Stimulated activated CD4-positive, alpha-beta T cell treated with anti-CD3 and anti-CD28 coated beads, Interleukin-2, amount 100 ng/mL, for 4 hours (primary cell): Measurements from ENCODE around the gene PDE6D.
A peak's percentile ranks its signal among the peaks of the same experiment; 100 is the strongest.
"Not testable (repeated sequence)": the region's sequence is repeated elsewhere in the genome, so short reads cannot be mapped to it uniquely, and the experiment has no call there.

Experiments used
- DNase-seq: peaks from one replicate; pipeline ENCODE4 v3.0.0-alpha.2; 2020; ENCODE audit warnings: low read depth

The PDE6D gene

DNA sequence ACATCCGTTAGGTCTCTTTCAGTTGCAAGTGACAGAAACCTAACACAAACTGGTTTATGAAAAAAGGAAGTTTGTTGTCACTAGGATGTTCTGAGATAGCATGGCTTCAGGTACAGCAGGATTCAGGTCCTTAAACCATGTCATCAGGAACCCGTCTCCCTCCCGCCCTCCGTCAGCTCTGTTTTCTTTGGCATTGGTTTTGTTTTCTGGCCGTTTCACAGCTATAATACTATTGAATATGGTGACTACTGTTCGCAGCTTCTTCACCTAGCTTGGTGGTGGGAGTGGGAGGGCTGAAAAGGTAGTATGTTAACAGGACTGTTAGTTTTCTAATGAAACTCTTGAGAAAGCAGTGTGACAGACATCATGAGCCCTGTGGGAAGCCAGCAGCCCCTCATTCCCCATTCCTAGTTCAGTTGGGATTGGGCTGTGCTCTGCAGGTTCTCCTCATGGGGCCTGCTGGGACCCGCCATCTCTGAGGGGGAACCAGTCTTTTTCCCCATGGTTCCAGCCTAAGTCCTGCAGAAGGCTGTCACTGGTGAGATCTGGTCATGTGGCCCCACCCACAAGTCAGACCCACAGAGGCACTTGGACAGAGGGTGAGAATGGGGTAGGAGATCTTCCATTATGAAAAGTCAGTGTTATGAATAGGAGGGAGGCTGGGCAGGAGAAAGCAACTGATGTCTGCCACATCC is 60.6 kb downstream of the PDE6D start:
- DNase-seq = no peak

DNA sequence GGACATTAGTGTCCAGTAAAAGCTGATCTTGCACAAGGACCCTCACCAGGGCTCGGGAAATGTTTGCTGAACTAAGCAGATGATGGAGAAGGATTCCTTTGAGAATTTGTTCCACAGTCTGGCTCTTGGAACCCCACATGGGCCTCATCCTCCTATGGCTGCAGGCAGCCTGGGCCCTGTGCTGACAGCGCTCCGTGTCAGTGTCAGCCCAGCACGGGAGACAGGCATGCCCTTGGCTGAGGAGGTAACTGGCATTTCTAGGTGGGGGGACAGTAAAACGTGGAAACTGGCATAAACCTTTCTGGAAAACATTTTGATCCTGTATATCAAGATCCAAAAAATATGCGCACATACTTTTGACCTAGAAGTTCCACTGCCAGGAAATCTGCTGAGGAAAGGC is 62.3 kb downstream of the PDE6D start:
- DNase-seq = no peak

DNA sequence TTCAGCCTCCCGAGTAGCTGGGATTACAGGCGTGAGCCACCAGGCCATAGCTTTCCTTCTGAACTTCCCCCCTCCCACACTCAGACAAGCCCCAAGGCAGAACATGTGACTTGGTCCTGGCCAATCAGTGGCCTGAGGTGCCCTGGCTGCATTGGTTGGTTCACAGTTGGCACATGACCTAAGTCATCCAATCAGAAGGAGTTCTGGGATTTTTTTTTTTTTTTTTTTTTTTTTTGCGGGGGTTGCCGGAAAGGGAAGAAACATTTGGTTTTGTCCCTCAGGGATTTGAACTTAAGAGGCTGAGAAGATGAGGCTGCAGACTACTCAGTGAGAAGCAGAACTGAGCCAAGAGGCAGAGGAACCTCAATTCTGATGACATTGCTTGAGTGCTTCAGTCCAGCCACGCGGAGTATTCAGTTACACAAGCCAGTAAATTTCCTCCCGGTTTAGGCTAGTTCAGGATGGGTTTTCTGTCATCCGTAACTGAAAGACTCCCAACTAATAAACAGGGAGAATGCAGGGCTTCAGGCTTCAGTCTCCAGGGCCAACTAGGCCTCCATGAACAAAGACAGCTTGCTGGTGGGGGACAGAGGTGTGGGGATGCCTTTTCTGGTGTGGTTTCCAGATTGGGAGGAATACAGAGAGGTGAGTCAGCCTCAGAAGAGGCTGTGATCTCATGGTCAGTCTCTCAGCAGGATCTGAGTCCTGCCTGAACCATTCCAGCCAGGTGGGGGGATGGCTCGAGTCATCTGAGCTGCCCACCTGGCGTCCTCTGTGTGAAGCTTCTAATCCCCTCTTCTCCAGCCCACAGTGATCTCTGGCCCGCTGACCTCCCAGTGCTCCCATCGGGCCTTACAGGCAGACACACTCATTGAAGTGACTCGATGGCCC is 63.6 kb downstream of the PDE6D start:
- no peak for DNase-seq

DNA sequence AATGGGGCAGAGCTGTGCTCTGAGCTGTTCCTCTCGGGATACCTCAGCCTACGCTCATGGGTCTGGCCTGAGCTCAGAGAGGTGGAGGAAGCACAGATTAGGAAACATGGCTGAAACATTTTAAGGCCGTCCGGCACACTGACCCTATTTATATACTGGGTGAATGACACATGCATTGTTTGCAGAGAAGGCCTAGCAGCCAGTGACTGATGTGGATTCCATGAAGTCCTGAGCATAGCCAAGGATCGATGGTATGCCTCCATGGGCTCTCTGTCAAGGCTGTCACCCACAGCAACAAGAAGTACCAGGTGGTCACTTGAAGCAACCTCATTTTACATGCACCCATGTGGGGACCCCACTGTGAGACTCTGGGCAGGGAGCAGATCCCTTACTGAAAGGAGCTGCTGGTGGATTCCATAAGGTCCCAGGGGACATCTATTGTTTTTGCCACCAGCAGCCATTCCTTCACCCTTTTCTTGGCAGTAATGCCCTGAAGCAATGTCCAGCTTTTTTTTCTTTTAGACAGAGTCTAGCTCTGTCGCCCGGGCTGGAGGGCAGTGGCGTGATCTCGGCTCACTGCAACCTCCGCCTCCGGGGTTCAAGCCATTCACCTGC is 64.3 kb downstream of the PDE6D start:
- no peak for DNase-seq

DNA sequence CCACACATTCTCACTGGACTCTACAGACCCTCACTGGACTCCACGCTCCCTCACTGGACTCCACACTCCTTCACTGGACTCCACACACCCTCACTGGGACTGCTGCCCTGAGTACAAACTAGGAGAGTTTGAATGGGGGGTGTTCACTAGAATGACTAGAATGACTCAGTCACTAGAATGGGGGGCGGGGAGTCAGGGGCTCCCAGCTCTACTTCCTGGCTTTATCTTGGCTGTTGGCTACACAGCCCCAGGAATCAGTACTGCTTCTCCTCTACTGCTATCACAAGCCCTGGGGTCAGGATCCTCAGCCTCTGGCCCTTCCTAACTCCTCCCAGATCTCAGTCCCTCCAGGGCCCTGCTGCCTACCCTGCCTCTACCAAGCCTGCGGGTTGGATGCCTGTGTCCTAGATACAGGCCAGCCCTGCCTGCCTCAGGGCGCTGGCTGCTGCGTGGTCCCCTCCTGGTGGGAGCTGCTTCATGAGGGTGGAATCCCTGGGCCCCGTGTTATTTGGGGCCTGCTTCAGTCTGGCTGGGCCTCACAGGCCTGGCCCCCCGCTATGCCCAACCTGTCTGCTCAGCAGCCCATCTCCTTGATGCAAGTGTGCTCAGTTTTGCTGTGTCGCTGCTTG is 65.0 kb downstream of the PDE6D start:
- no peak for DNase-seq

DNA sequence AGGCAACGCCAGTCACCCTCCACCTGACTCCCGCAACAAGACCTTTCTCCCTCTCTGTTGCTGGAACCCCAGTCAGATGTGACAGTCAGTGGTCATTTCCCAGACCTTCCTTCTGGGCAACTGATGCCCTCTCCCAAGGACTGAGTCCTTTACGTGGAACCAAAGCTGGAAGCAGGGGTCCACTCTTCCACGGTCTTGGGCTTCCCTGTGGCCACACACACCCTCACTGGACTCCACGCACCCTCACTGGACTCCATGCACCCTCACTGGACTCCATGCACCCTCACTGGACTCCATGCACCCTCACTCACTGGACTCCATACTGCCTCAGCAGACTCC is 65.6 kb downstream of the PDE6D start:
- DNase-seq = no peak

DNA sequence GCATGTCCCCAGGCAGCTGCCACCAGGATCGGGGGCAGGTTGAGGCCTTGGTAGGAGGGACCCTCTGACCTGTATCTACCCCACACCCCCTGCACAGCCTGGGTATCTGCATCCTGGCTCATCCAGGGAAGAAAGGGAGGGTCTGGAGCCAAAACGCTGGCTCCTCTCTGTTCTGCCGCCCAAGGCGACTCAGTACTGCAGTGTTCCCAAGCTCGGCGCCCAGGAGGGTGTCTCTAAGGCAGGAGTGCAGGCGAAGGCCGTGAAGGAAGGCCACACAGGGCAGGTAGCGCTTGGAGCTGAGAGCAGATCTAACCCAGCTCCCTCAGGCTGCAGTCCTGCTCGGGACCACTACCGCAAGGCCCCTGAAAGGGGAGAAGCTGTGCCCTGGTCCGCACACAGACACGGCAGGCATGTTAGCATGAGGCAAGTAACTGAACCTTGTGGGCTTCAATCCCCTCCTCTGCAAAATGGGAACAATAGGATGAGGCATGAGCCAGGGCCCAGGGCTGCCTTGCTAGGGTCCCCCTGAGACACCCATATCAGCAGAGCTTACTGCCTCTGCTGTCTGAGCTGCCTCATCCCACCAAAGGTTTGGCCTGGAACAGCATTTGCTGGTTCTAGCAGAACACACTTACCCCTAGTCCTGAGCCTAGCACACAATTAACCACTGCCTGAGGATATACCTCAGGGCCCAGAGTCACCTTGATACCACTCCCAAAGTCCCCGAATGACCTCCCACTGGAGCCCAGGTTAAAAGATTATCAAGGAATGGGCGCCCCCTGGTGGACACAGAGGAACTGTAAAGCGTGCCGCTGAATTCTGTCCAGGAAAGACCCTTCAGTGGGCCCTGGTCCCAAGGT is 66.2 kb downstream of the PDE6D start:
- peak; percentile 67 for DNase-seq

DNA sequence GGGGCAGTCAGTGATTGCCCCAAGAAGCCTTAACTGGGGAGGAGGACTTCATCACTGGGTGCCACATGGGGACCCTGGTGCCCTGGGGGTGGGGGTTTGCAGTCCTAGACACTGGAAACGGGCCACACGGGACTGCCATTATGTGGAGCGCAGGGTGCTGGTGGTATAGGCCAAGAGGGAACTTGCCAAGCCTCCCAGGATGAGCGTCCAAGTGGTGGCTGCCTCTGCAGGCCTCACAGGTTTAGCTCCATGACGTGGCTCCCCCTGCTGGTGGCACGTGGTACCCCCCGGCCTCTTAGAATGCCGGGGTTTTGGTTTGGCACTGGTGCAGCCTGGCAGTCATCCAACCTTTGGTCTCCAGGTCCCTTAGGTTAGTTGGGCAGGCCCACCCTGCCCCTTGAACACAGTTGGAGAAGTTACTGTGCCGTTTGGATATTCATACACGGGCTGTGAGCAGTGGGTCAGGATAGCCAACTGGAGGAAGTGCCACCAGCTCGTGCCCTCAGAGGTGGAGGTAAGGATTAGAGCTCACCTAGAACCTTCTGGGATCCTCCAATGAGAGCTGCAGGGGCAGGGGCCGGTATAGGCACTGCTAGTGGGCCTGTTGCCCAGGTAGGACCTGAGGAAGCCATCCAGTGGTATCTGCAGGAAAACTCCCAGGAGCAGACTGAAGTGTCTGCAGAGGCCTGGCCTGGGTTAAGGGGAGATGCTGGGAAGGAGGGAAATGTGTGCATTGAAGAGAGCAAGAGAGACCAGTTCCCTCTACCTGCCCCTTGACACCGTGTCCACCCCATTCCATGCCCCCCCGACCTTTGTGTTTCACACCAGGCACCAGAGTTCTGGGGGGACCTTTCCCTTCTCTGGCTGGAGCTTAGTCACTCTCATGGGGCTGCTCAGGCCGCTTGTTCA is 67.1 kb downstream of the PDE6D start:
- peak; percentile 80 for DNase-seq

DNA sequence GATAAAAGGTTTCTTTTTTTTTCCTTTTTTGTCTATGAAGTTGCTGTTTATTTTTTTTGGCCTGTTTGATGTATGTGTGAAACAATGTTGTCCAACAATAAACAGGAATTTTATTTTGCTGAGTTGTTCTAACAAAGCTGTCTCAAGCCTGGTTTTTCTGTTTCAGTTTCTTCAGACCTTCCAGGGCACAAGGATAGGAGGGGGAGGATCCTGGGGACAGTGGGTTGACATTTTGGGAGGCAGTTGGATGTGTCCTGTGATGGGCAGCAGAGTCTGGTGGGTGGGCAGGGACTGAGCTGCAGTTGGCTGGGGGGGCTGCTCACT is 67.7 kb downstream of the PDE6D start:
- DNase-seq = not testable (repeated sequence)

DNA sequence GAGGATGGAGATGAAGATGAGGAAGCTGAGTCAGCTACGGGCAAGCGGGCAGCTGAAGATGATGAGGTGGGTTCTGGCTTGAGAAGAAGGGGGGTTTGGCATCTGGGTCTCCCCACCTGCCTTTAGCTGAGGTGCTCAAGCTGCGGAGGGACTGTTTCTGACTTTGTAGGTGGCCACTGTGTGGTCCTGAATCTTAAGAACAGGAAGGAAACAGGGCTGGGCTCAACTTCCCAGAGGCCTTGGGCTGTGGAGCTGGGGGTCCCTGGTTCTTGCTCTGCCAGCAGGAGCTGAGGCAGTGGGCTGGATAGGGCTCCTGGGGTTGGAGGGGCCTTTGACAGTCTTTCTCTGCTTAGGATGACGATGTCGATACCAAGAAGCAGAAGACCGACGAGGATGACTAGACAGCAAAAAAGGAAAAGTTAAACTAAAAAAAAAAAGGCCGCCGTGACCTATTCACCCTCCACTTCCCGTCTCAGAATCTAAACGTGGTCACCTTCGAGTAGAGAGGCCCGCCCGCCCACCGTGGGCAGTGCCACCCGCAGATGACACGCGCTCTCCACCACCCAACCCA is 68.5 kb downstream of the PDE6D start:
- DNase-seq = peak; percentile 34

DNA sequence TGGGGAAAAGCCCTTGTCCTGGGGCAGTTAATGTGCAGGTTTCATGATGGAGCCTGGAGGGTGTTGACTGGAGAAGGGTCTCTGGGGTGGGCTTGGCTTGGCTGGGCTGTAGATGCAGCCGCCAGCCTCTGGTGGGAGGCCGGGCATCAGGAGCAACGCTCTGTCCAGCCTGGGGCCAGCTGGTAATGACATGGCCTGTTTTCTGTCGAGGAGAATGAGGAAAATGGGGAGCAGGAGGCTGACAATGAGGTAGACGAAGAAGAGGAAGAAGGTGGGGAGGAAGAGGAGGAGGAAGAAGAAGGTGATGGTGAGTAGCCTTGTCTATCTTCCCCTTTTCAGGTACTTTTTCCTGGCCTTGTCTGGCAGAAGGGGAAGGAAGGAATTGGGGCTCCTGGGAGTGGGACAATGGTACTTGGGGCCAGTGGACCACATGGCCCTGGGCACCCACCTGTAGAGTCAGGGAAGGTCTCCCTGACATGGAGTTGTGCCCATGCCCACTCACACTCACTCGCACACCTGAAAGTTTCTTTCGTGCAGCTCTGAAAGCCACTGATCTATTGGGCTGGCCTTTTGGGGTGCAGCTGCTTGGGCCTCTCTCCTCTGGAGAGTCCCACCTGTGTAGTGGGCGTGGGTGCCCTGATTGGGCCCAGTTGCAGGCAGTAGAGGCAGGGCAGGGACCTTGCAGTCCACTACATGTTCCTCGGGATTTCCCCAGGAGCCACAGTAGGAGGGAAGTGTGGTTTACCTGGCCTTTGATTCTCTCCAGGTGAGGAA is 69.2 kb downstream of the PDE6D start:
- no peak for DNase-seq

DNA sequence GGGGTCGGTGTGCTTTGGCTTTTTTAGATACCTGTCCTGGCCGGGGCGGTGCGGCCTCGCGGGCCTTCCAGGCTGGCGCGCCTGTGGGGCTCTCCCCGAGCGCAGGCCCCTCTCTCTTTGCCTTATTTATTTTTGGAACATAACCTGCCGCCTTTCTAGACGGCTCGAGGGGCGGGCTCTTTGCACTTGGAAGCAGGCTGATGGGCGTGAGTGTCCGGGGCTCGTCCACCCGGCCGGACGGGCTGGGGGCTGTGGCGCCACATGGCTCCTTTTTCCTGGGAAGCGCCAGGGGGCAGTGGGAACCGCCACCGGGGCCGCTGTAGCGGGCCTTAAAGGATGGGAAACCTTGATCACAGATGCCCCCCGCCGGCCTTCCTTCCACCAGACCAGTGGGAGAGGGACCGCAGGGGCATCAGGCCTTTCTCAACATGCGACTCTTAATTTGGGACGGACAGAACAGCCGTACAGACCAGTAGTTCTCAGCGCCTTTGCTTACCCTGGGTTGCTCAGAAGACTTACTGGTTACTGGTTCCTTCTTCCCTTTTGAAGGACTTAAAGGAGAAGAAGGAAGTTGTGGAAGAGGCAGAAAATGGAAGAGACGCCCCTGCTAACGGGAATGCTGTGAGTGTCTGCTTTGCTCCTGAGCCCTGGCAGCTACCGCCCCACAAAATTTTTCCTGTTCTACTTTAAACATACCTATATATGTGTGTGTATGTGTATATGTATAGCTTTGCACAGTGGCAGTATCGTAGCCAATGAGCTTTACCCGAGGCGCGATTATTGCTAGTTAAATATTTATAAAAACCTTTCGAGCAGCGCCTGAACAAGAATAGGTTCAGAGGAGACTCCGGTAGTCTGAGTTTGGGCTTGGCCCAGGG is 70.0 kb downstream of the PDE6D start:
- no peak for DNase-seq

DNA sequence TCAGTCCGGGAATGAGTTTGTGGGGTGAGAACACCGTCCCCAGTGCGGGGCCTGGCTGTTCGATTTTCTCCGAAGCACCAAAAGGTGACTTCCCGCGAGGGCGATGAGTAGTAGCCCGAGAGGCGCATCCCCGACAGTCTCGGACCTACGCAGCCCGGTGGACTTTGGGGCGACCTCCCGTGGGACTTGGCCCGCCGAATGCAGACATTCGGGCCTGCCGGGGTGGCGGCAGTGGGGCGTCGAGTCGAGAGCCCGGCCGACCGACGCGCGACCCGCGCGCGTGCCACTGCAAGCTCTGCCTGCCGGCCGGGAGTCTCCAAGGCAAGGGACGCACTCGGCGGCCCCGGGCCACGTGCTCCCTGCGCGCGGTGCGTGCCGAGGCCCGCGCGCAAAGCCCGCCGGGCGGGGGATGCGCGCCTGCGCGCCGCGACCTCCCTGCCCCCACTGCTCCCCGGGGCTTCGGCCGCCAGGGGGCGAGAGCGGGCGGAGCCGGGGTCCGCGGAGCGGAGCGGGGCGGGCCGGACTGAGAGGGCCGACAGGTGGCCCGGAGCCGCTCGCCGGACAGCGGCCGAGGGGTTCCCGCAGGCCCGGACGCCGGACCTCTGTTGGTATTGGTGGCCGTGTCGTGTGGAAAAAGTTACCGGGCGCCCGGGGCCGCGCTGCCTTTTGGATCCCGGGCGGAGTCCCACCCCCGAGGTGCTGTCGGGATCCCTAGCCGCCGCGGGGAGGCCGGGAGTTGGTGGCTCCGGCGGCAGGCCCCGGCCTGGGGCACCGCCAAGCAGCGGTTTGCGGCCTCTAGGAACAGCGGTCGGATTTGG is 70.9 kb downstream of the PDE6D start:
- DNase-seq = peak; percentile 72

DNA sequence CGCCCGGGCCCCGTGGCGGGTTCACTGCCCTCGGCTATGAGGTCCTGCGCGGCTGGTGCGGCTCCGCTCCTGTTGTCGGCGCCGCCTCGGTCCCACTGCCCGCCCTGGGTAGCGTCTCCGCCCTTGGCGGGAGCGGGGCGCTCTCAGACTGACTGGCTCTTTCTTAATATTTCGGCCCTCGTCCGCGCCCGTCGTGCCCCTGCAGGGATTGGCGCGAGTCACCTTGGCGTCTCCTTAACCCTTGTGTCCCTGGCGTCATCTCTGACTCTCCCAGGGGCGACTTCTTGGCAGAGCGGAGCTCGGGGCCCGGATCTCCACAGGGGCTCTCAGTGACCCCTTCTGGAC is 71.5 kb downstream of the PDE6D start:
- no peak for DNase-seq

DNA sequence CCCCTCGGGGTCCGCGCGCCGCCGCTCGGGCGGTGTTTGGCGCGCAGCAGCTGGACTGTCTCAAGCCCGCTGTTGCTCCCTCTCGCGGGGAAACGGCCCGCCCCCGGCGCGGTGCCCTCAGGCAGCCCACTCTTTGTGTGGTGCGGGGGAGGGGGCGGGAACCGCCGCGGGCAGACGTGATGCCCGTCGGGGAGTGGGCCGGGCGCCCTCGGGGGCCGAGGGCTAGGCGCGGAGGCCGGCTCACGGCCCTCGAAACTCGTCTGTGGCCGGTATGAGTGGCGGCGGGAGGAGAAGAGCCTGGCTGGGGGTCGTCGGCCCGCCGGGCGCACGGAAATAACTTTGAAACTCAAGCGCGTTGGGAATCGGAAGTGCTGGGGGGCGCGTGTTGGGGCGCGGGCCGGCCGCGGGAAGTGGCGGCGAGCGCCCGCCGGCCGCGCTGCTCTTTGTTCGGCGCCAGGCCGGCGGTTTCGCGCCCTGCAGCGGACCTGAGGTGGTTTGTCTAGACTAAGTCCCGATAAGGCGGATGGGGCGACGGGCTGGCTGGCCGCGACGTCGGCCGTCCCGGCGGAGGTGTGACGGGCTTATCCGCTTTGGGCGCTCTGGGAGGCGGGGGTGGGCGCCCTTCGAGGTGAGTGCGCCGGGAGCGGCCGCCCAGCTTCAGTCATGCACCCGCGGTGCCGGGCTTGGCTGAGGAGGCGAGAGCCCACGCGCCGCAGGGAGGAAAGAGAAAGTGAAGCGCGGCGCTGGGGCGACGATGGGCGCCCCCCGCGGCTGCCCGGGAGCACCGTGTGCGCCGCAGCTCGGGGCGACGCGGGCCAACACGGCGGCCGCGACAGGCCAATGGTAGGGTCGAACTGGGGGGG is 72.1 kb downstream of the PDE6D start:
- DNase-seq = peak; percentile 57

DNA sequence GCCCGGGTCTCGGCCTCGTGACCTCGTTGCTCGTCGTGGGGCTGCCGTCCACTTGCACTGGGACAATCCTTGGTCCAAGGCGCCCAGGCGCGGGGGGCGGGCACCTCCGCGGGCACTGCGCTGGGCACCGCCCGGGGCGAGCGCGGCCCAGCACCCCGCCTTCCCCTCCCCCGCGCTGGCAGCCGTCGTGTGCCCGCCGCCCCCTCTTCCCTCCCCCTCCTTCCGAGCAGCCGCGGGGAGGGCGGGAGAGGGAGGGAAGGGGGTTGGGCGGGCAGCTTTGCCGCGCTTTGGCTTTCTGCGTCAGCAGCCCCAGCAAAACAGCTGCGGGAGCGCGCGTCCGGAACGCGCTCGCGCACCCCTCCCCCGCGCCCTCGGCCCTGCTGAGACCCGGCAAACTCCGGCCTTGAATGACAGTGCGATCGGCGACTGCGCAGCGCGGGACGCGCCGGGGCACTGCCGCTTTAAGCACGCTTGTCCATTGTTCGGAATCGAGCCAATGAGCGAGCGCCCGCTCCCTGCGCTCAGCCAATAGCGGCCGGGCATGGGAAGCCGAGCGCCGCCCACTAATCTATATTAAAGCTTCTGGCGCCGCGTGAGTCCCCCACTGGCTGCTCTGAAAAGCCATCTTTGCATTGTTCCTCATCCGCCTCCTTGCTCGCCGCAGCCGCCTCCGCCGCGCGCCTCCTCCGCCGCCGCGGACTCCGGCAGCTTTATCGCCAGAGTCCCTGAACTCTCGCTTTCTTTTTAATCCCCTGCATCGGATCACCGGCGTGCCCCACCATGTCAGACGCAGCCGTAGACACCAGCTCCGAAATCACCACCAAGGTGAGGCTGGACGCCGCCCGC is 72.9 kb downstream of the PDE6D start, which contains the start of gene PTMA:
Gene PTMA, plus strand, starts transcription at position 599 of the 846 bp plus-strand sequence. Its CDS starts 182 bp downstream, at position 781.
- DNase-seq = peak; percentile 99
